Stimulated activated naive CD8-positive, alpha-beta T cell treated with anti-CD3 and anti-CD28 coated beads, Interleukin-15, amount 100 ng/mL, for 72 hours (primary cell): ENCODE results near the gene TANGO6.
A peak's percentile ranks its signal among the peaks of the same experiment; 100 is the strongest.
"Not testable (repeated sequence)": the region's sequence is repeated elsewhere in the genome, so short reads cannot be mapped to it uniquely, and the experiment has no call there.

ENCODE experiments used
- ATAC-seq: fragments of 150-1000 bp; cut with Tn5 transposase; 2 replicates; pipeline ENCODE4 v1.10.0; 2021; ENCODE audit warnings: mild to moderate bottlenecking, moderate library complexity
- DNase-seq, 2 donors: peaks; one replicate each; pipeline ENCODE4 v3.0.0; 2021 to 2022
- H3K27ac Mint-ChIP-seq, 2 donors: one replicate each; pipeline ENCODE4 v1.8.0; 2022; ENCODE audit warnings: mild to moderate bottlenecking in 2 of 2, mixed read lengths in 2 of 2, moderate library complexity in 2 of 2
- H3K27me3 Mint-ChIP-seq: one replicate; pipeline ENCODE4 v1.8.0; 2022; ENCODE audit warnings: mixed read lengths
- H3K4me1 Mint-ChIP-seq: one replicate; pipeline ENCODE4 v1.8.0; 2022; ENCODE audit warnings: mild to moderate bottlenecking, mixed read lengths
- H3K4me3 Mint-ChIP-seq, 2 donors: one replicate each; pipeline ENCODE4 v1.8.0; 2022; ENCODE audit warnings: mild to moderate bottlenecking in 2 of 2, mixed read lengths in 2 of 2, moderate library complexity in 1 of 2
- H3K9me3 Mint-ChIP-seq, 2 donors: one replicate each; pipeline ENCODE4 v1.8.0; 2022; ENCODE audit warnings: mixed read lengths in 2 of 2

TANGO6 gene

DNA sequence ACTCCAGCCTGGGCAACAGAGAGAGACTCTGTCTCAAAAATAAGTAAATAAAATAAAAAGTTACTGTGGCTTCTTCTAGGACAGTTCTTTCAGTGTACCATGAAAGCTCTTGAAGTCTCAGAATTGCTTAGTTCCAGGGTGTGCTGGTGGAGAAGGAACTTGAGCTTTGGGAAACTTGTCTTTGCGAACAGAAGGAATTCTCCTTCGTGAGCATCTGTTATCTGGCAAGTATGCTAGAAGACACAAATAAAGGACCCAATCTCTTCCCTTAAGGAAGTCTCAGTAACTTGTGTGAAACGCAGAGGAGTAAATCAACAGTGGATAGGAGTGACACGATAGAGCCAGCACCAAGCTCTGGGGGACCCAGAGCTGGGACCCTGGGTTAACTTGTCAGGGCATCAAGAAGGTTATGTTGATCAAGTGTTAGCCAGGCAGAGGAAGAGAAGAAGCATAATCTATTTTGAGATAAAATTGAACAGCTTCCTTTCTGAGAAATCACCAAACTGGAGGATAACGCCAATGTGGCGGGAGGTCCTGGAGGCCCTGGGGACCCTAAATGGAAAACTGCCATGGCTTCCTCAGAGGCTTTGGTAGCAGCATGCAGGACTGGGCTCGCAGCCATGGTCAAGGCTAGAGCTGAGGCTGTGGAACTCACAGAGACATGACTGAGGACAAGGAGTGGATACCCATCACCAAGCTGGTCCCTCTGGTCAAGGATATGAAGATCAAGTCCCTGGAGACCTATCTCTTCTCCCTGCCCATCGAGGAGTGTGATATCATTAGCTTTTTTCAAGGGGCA, 190.0 kb downstream of the TANGO6 start:
- no peak for ATAC-seq
- no peak for DNase-seq
- no peak overlapping the region for H3K27ac Mint-ChIP-seq
- no peak overlapping the region for H3K4me3 Mint-ChIP-seq
- no peaks in the 10 kb centered on the region for H3K4me1 Mint-ChIP-seq
- no peaks in the 10 kb centered on the region for H3K9me3 Mint-ChIP-seq
- no peaks in the 10 kb centered on the region for H3K27me3 Mint-ChIP-seq

DNA sequence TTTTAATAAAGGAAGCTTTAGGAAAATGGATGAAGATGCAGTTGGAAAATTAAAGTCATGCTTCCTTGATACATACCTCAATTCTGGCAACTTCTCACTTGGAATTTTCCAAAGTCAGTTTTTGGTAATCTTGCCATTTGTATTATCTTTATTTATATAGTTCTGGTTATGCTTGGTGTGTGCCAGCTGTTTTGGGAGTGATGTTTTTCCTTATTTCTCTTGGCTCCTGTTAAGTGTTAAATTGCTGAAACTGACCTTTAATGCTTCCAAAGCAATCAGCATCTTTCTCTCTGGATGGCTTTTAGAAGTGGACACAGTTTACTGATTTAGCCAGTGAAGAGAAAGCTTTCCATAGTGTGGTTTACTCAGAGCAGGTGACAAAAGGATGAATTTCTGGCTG, 192.0 kb downstream of the TANGO6 start:
- H3K27ac Mint-ChIP-seq: no peak overlapping the region
- no peak overlapping the region for H3K4me3 Mint-ChIP-seq
- H3K4me1 Mint-ChIP-seq: no peaks in the 10 kb centered on the region

DNA sequence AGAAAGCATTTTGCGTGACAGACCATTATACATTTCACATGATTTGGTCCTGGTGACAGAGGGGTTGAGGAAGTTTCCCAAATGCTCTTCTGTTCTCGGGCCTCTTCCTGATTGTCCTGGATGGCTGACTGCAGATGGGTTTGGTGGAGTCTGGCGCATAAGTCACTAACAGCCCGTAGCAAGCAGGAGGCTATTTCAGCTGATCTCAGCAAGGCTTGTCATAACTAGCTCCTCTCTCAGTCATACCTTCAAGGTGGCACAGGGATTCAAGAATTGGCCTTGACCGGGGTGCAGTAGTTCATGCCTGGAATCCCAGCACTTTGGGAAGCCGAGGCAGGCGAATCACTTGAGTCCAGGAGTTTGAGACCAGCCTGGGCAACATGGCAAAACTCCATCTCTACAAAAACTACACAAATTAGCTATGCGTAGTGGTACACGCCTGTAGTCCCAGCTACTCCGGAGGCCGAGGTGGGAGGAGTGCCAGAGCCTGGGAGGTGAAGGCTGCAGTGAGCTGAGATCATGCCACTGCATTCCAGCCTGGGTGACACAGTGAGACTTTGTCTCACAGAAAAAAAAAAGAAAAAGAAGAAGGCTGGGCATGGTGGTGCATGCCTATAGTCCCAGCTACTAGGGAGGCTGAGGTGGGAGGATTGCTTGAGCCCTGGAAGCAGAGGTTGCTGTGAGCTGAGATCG, 193.2 kb downstream of the TANGO6 start:
- Mint-ChIP-seq H3K4me3 (no peak overlapping the region), H3K27ac (peak overlapping the region; percentile 27 to 57), H3K9me3 (no peaks in the 10 kb centered on the region), H3K4me1 (no peaks in the 10 kb centered on the region), H3K27me3 (no peaks in the 10 kb centered on the region)
- DNase-seq (no peak), ATAC-seq (no peak)

More for the DNA sequence above, 192.0 kb downstream of the TANGO6 start:
- Mint-ChIP-seq H3K9me3 (no peaks in the 10 kb centered on the region), H3K27me3 (no peaks in the 10 kb centered on the region)
- DNase-seq: no peak
- no peak for ATAC-seq

DNA sequence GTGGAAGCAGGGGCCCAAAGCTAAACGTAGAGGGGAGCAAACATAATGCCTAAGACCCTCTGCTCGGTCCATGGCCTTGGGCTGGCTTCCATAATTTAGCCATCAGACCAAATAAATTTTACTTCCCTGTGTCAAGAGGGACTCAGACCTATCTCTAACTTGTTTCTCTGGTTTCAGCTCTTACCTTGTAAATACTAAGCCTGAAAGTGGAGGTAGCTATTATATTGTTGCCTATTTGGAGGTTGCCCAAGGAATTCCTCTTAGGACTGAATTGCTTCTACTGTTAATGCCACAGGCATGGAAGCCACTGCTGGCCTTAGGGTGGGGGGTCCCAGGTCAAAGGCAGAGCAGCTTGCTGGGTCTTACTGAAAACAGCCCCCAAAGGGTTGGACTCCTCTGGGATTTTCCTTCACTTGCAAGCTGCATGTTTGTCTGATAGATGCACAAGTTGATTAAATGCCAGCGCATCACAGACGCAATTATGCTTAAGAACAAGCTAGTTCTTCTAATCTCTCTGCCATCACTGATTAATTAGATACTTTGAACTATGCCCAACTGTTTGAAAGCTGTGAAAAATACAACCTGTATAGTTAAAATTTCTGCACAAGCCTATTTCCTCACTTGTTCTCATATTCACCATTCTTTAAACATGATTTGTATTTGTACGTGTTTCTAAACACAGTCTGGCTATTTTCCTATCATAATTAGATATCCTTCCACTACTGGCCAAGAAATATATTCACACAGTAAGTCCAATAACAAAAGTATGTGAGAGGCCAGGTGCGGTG, 194.2 kb downstream of the TANGO6 start:
- ATAC-seq (no peak), DNase-seq (no peak)
- Mint-ChIP-seq H3K27me3 (no peaks in the 10 kb centered on the region), H3K4me1 (no peaks in the 10 kb centered on the region), H3K27ac (no peak overlapping the region), H3K9me3 (no peaks in the 10 kb centered on the region), H3K4me3 (no peak overlapping the region)

DNA sequence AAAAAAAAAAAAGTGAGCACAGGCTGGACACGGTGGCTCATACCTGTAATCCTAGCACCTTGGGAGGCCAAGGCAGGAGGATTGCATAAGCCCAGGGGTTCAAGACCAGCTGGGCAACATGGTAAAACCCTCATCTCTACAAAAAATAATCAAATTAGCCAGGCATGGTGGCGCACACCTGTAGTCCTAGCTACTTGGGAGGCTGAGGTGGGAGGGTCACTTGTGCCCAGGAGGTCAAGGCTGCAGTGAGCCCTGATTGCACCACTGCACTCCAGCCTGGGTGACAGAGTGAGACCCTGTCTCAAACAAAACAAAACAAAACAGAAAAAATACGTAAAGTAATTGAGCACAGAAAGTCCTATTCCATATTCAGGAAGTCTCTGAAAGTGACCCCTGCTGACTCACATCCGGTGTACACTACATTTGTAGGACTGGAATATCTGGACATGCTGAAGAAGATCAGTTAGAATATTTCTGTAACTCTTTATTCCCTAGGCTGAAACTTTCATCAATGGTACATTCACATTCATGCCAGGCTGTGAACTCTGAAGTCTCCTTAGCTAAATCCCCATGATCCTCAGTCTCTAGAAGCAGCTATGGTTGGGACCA, 196.1 kb downstream of the TANGO6 start:
- ATAC-seq: no peak
- Mint-ChIP-seq H3K27ac (no peak overlapping the region), H3K4me3 (no peak overlapping the region), H3K27me3 (no peaks in the 10 kb centered on the region), H3K4me1 (no peaks in the 10 kb centered on the region), H3K9me3 (no peaks in the 10 kb centered on the region)
- no peak for DNase-seq

DNA sequence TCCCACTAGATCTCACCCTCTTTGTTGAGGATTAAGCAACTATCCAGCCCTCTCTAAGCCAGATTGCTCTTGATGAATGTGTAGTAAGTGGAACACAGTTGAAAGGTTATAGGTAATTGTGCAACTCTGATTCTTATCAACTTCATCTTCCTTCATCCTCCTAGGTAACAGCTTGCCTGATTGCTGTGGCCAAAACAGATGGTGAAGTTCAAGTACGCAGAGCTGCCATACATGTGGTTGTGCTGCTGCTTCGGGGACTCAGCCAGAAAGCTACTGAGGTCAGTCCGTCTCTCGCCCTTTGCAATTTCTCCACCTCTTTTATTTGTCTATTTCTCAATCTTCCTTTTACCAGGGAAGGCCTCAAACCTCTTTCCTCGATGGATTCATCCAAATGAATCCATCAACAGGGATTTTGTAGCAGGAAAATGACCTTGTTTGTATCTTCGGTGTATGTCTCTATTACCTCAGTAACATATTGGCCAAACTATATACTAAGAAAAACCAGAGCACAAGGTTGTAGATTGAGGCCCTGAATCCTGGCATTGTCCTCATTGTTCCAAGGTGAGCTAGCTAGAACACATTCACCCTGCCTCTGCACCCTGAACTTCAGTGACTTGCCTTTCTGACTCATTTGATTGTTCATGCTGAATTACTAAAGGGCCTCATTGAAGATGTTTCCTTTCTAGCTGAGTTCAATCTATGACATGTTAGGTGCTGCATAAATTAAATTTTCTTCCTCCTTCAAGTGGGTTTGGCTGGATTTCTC, 197.0 kb downstream of the TANGO6 start:
- H3K9me3 Mint-ChIP-seq: no peaks in the 10 kb centered on the region
- no peak overlapping the region for H3K27ac Mint-ChIP-seq
- no peaks in the 10 kb centered on the region for H3K27me3 Mint-ChIP-seq
- DNase-seq: no peak
- ATAC-seq: no peak
- no peaks in the 10 kb centered on the region for H3K4me1 Mint-ChIP-seq
- H3K4me3 Mint-ChIP-seq: no peak overlapping the region

DNA sequence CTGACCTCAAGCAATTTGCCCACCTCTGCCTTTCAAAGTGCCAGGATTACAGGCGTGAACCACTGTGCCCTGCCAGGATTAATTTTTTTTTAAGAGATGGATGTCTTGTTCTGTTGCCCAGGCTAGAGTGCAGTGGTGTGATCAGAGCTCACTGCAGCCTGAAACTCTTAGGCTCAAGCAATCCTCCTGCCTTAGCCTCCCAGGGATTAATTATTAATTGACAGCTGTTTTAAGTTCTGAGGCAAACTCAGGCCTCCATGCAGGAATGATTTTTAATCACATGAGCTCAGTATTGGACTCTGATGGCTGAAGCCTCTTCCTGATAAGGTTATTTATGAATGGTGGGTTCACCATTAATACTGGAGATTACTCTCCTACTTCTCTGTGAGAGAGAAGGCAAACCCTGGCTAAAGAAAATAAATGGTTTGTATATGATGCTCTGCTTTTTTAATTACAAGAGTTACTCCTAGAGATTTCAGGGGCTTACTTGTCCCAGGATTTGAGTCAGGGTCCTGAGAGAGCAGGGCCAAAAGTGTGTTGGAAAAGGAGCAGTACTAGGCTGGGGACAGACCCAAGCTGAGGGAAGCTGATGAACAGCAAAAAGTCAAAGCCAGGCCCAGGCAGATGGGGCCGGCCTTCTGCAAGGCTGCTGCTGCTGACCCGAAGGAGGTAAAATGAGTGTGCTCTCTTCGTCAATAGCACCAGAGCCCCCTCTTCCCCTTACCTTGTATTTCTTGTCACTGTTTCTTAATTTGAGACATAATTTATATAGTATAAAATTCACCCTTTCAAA, 205.2 kb downstream of the TANGO6 start:
- no peak for DNase-seq
- ATAC-seq: no peak
- Mint-ChIP-seq H3K27ac (peak overlapping the region in 1 of 2 donors; percentile 24), H3K9me3 (no peaks in the 10 kb centered on the region), H3K4me3 (no peak overlapping the region), H3K4me1 (no peaks in the 10 kb centered on the region), H3K27me3 (no peaks in the 10 kb centered on the region)

DNA sequence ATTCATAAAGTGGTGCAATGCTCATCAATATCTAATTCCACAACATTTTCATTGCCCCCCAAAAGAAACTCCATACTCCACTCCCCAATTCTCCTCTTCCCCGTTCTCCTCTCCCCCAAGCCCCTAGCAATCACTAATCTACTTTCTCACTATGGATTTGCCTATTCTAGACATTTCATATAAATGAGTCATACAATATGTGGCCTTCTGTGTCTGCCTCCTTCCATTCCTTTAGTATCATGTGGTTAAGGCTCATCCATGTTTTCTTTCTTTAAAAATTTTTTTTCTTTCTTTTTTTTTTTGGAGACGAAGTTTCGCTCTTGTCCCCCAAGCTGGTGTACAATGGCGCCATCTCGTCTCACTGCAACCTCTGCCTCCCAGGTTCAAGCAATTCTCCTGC, 205.8 kb downstream of the TANGO6 start:
- Mint-ChIP-seq H3K27me3 (no peaks in the 10 kb centered on the region), H3K4me1 (no peaks in the 10 kb centered on the region), H3K9me3 (no peaks in the 10 kb centered on the region), H3K27ac (no peak overlapping the region), H3K4me3 (no peak overlapping the region)
- DNase-seq (no peak), ATAC-seq (no peak)

DNA sequence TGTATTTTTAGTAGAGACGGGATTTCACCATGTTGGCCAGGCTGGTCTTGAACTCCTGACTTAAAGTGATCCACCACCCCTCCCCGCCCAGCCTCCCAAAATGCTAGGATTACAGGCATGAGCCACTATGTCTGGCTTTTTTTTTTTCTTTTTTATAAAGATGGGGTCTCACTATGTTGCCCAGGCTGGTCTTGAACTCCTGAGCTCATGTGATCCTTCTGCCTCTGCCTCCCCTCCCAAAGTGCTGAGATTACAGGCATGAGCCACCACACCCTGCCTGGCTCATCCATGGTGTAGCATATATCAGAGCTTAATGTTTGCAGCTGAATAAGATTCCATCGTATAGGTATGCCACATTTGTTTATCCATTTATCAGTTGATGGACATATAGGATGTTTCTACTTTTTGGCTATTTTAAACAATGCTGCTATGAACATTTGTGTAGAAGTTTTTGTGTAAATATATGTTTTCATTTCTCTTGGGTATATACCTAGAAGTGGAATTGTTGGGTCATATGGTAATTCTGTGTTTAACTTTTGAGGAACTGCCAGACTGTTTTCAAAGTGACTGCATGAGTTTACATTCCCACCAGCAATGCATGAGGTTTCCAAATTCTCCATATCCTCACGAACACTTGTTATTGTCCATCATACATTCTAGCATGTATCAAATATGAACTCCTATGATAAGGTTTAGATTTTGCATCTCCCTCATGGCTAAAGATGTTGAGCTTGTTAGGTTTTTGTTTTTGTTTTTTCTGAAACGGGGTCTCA, 206.5 kb downstream of the TANGO6 start:
- Mint-ChIP-seq H3K4me3 (no peak overlapping the region), H3K4me1 (no peaks in the 10 kb centered on the region), H3K9me3 (no peaks in the 10 kb centered on the region), H3K27ac (no peak overlapping the region), H3K27me3 (no peaks in the 10 kb centered on the region)
- ATAC-seq: no peak
- DNase-seq: no peak

DNA sequence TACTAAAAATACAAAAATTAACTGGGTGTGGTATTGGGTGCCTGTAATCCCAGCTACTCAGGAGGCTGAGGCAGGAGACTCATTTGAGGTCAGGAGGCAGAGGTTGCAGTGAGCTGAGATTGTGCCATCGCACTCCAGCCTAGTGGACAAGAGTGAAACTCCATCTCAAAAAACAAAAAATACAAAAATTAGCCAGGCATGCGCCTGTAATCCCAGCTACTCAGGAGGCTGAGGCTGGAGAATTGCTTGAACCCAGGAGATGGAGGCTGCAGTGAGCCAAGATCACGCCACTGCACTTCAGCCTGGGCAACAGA, 208.1 kb downstream of the TANGO6 start:
- ATAC-seq, H3K4me3 Mint-ChIP-seq, DNase-seq, H3K27me3 Mint-ChIP-seq, H3K9me3 Mint-ChIP-seq, H3K4me1 Mint-ChIP-seq, H3K27ac Mint-ChIP-seq: not testable (repeated sequence)

DNA sequence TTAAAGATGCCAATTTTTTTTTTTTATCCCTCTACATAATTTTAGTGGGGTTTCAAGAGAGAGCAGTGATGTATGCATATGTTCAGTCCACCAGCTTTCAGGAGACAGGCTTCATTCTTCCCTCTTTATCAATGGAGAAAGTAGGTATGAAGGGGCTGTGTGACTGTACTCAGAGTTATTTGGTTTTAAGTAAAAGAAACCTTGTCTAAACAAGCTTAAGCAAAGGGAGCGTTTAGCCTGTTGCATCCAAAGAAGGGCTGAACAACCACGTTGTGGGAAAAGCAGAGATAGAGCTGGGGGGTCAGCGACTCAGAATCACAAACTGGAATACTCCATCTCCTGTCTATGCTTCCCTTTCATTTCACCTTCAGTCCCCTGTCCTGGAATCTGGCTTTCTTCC, 211.7 kb downstream of the TANGO6 start:
- ATAC-seq: no peak
- Mint-ChIP-seq H3K4me1 (no peaks in the 10 kb centered on the region), H3K27me3 (no peaks in the 10 kb centered on the region), H3K27ac (no peak overlapping the region), H3K9me3 (no peaks in the 10 kb centered on the region), H3K4me3 (no peak overlapping the region)
- no peak for DNase-seq

DNA sequence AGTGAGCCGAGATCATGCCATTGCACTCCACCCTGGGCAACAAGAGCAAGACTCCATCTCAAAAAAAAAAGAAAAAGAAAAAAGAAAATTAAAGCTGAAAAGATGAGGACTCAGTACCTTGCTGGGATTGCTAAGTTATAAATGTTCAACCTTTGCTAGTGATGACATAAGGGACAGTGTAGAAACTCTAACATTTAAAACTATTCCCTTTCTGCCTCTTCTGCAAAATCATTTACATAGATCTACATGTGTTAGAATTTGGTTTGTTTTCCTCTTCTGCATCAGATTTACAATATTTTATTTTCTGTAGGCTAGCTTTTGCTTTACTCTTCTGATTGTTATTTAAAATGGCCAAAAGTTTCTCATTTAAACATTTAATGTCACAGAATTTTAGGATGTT, 212.6 kb downstream of the TANGO6 start:
- Mint-ChIP-seq H3K9me3 (no peaks in the 10 kb centered on the region), H3K4me1 (no peaks in the 10 kb centered on the region), H3K27ac (no peak overlapping the region), H3K27me3 (no peaks in the 10 kb centered on the region), H3K4me3 (no peak overlapping the region)
- ATAC-seq: no peak
- no peak for DNase-seq

DNA sequence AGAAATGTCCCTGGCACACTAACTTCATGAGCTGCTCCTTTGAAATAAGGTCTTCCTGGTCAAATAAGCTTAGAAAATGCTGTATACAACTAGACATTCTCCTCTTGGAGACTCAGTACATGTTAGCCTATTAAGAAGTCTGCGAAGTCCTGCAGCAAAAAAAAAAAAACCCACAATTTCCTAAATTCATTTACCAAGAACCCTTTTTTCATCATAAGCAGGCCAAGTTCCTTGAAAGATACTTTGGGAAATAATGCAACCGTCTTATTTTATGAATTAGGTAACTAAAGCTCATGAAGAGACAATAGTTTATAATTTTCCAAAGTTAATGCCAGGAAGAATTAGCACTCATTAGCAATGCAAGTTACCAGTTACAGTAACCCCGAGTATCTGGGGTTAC, 213.1 kb downstream of the TANGO6 start:
- Mint-ChIP-seq H3K27ac (no peak overlapping the region), H3K27me3 (no peaks in the 10 kb centered on the region), H3K4me3 (no peak overlapping the region), H3K9me3 (no peaks in the 10 kb centered on the region), H3K4me1 (no peaks in the 10 kb centered on the region)
- DNase-seq (no peak), ATAC-seq (no peak)
